ENCODE measurements around the gene TP73.

The TP73 gene

GRCh38 chr1:3630914-3631313 is 21.4 kb upstream of the TP73 start:
- in situ Hi-C loops (cut with MboI; ENCODE audit: low sequenced_read_pairs, unreplicated experiment), result no loop called here
- no peak for TF ChIP-seq CTCF (IDR thresholded peaks at IDR 0.05; ENCODE audit: borderline replicate concordance, control extremely low read depth, extremely low read depth, insufficient read depth, missing control alignments)
- no peak for DNase-seq (ENCODE audit: low spot score)

- TF ChIP-seq CTCF (IDR thresholded peaks at IDR 0.05; ENCODE audit: borderline replicate concordance, control extremely low read depth, extremely low read depth, insufficient read depth, missing control alignments), result no peak
- no peak for DNase-seq (ENCODE audit: low spot score)
- in situ Hi-C loops (cut with MboI; ENCODE audit: low sequenced_read_pairs, unreplicated experiment), result no loop called here
Observed at GRCh38 chr1:3631320-3632260, 20.7 kb upstream of the TP73 start.

- TF ChIP-seq CTCF (IDR thresholded peaks at IDR 0.05; ENCODE audit: borderline replicate concordance, control extremely low read depth, extremely low read depth, insufficient read depth, missing control alignments), result no peak
- DNase-seq (ENCODE audit: low spot score), result no peak
- in situ Hi-C loops (cut with MboI; ENCODE audit: low sequenced_read_pairs, unreplicated experiment), result no loop called here
Observed at GRCh38 chr1:3632298-3632697, 20.0 kb upstream of the TP73 start.

- DNase-seq (ENCODE audit: low spot score), result no peak
- TF ChIP-seq CTCF (IDR thresholded peaks at IDR 0.05; ENCODE audit: borderline replicate concordance, control extremely low read depth, extremely low read depth, insufficient read depth, missing control alignments), result no peak
- in situ Hi-C loops (cut with MboI; ENCODE audit: low sequenced_read_pairs, unreplicated experiment), result no loop called here
Observed at GRCh38 chr1:3632716-3633343, 19.5 kb upstream of the TP73 start.

GRCh38 chr1:3633344-3634058 is 18.8 kb upstream of the TP73 start:
- no peak for TF ChIP-seq CTCF (IDR thresholded peaks at IDR 0.05; ENCODE audit: borderline replicate concordance, control extremely low read depth, extremely low read depth, insufficient read depth, missing control alignments)
- DNase-seq (ENCODE audit: low spot score), result no peak
- in situ Hi-C loops (cut with MboI; ENCODE audit: low sequenced_read_pairs, unreplicated experiment), result no loop called here

GRCh38 chr1:3634059-3634800 is 18.1 kb upstream of the TP73 start:
- no peak for TF ChIP-seq CTCF (IDR thresholded peaks at IDR 0.05; ENCODE audit: borderline replicate concordance, control extremely low read depth, extremely low read depth, insufficient read depth, missing control alignments)
- DNase-seq (ENCODE audit: low spot score), result no peak
- in situ Hi-C loops (cut with MboI; ENCODE audit: low sequenced_read_pairs, unreplicated experiment), result no loop called here

Data from GM13976 (cell line).